A204.1 (cell line): ENCODE data around the gene NFATC3.
A peak's percentile ranks its signal among the peaks of the same experiment; 100 is the strongest.
"Not testable (repeated sequence)": the region's sequence is repeated elsewhere in the genome, so short reads cannot be mapped to it uniquely, and the experiment has no call there.

Source experiments
- FAIRE-seq: peaks from 2 replicates; lab custom pipeline; 2012; peaks lifted over from hg19 to GRCh38; lab: Jason Lieb, UNC

NFATC3 gene

DNA sequence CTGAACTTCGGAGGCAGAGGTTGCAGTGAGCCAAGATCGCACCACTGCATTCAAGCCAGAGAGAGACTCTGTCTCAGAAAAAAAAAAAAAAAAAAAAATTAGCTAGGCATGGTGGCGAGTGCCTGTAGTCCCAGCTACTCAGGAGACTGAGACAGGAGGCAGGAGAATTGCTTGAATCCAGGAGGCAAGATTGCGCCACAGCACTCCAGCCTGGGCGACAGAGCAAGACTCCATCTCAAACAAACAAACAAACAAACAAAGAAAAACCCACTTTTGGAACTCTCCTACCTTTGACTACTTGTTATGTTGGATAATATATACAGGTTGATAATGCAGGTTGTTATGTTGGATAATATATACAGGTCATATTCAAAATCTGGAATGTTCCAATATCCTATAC lies 35.3 kb downstream of the NFATC3 start:
- not testable (repeated sequence) for FAIRE-seq

DNA sequence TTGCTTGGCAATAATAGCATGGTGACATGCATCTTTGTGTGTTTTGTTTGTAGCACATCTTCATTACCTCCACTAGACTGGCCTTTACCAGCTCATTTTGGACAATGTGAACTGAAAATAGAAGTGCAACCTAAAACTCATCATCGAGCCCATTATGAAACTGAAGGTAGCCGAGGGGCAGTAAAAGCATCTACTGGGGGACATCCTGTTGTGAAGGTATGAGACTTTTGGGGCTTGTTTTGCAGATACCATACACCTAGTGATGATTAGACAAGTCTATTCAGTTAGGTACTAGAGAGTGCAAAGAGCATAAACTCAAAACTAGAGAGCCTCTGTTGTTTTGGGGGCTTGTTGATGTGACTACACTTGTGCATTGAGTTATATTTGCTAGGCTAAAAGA lies 41.2 kb downstream of the NFATC3 start:
- FAIRE-seq = no peak

DNA sequence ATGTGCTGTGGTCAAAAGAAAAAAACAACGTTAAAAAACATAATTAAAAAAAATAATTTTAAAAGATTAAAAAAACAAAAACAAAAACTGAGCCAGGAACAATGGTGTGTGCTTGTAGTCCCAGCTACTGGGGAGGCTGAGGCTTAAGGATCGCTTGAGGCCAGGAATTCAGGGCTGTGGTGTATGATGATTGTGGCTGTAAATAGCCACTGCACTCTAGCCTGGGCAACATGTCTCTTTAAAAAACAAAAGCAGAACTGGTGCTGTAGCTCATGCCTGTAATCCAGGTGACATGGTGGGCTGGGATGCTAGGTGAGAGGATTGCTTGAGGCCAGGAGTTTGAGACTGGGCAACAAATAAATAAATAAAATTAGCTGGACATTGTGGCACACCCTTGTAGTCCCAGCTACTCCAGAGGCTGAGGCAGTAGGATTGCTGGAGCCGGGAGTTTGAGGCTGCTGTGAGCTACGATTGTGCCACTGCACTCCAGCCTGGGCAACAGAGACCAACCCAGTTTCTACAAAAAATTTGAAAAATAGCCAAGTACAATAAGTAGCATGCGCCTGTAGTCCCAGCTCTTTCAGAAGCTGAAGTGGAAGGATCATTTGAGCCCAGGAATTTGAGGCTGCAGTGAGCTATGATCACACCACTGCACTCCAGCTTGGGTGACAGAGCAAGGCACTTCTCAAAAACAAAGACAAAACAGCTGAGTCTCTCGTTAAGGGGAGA lies 43.6 kb downstream of the NFATC3 start:
- FAIRE-seq = no peak

DNA sequence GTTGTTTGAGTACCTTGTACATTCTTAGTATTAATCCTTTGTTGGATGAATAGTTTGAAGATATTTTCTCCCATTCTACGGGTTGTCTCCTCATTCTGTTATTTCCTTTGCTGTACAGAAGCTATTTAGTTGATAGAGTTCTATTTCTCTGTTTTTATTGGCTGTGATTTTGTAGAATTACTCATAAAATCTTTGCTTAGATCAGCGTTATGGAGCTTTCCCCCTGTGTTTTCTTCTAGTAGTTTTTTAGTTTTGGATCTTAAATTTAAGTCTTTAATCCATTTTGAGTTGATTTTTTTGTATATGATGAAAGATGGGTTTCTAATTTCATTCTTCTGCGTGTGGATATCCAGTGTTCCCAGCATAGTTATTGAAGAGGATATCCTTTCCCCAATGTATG lies 45.4 kb downstream of the NFATC3 start:
- FAIRE-seq = peak; percentile 19

DNA sequence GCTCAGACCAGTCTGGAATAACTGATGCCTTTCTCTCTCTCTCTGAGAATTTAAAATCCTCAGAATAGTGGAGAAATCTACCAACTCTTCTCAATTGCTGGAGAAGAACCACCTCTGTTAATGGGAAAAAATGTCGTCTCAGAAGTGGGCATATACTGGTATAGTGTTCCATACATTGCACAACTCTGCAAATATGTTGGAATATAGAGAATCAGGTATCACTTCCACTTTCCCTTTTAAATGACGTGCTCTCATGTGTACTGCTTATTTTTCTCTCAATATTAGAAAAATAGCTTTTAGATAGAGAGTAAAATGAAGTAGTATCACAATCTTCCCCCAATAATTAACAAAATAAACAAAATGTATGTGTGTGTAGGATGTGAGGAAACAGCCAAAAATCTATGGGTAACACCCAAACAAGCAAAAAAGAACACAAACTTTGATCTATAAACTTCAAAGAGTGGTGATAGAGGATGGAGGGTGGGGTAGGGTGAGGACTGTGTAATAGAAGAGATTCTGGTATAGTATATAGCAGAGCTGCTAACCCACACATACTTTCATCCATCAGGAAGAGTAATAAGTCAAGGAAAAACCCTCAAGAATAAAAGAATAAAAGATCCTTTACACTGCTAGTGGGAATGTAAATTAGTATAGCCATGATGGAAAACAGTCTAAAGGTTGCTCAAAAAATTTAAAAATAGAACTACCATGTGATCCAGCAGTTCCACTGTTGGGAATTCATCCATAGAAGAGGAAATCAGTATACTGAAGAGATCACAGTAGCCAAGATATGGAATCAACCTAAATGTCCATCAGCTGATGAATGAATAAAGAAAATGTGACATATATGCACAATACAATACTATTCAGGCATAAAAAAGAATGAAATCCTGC lies 46.9 kb downstream of the NFATC3 start:
- FAIRE-seq = no peak

DNA sequence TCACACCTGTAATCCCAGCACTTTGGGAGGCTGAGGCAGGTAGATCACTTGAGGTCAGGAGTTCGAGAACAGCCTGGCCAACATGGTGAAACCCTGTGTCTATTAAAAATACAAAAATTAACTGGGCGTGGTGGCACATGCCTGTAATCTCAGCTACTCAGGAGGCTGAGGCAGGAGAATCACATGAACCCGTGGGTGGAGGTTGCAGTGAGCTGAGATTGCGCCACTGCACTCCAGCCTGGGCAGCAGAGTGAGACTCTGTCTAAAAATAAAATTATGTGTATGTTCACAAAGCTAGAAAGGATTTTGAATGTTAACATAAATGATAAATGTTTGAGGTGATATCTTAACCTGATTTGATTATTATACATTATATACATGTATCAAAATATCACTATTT lies 47.8 kb downstream of the NFATC3 start:
- FAIRE-seq = not testable (repeated sequence)

DNA sequence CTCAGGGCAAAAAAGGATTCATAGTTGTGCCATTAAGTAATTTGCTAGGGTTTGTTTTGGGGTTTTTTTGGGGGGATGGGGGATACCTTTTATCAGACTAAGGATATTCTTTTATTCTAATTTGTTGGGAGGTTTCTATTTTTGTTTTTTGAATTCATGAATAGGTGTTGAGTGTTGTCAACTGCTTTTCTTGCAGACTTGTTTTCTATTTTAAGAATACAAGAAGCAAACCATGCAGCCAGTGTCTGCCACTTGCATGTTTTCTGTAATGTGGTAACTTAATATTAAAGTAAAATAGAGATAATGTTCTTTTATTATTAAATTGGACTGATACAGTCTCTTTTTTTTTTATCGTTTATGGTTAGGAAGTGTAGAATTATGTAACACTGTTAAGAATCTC lies 49.5 kb downstream of the NFATC3 start:
- no peak for FAIRE-seq

DNA sequence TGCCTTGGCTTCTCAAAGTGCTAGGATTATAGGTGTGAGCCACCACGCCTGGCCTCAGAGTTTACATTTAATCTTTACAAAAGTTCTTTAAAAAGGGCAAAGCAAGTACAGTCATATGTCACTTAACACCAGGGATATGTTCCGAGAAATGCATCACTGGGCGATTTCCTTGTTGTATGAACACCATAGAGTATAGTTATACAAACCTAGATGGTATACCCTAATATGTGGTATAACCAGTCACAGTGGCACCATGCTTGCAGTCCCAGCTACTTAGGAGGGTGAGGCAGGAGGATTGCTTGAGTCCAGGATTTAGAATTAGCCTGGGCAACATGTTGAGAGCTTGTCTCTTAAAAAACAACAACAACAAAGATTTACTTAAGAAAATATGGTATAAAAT lies 51.3 kb downstream of the NFATC3 start:
- FAIRE-seq = no peak

DNA sequence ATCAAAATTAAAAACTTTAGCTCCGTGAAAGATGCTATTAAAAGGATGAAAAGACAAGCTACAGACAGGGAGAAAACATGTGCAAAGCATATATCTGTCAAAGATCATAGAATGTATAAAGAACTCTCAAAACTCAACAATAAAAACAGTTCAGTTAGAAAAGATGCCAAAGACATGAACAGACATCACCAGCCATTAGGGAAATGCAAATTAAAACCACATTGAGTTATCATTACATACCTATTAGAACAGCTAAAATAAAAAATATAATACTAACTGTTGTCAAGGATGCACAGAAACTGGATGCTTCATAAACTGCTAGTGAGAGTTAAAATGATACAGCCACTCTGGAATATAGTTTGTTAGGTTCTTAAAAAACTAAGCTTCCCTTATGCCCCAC lies 58.8 kb downstream of the NFATC3 start:
- FAIRE-seq = no peak

DNA sequence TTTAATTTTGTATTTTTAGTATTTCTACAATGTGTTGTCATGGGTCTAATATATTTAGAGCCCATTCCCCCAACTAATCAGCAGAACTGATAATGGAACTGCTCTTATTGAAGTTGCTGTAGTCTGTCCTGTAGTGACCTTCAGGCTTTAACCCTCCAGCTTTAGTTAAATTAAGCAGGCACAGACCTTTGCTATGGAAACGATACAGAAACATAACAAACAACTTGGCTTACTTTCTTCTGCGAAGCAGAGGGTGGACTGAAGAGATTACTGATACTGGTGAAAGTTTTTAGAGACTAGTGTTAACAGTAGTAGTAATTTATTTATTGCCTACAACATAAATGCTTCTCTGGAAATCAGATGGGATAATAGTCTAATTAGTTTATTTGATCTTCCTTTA lies 61.4 kb downstream of the NFATC3 start:
- no peak for FAIRE-seq

DNA sequence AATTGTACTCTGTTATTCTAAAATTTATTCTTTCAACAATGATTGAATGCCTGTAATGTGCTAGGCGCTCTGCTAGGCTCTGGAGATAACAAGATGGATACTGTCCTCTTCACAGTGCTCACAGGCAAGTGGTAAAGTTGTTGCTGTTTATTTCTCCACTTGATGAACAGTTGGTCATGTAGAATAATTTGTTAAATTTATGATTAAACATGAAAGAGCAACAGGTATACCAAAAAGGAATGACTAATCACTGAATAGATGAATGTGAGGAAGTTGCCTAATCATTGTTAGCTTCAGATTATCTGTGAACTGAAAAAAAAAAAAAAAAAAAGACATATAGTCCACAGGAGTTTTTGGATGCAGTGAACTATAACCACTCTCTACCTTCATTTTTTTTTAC lies 62.3 kb downstream of the NFATC3 start:
- no peak for FAIRE-seq

DNA sequence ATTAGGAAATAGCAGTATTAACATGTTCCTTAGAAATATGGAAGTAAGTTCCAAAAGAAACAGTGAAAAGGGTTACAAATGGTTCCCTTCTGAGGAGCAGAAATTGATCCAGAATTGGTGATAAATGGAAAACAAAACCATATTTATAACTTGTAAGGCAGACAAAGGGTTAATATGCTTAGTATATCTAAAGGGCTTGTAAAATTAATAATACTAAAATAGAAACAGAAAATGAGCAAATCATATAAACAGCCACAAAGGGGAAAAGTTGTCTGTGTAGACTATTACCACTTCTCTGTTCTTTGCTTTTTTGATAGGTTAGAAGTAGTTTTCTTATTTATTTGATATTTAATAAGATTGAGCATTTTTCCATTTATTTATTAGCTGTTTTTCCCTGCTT lies 64.4 kb downstream of the NFATC3 start:
- no peak for FAIRE-seq

DNA sequence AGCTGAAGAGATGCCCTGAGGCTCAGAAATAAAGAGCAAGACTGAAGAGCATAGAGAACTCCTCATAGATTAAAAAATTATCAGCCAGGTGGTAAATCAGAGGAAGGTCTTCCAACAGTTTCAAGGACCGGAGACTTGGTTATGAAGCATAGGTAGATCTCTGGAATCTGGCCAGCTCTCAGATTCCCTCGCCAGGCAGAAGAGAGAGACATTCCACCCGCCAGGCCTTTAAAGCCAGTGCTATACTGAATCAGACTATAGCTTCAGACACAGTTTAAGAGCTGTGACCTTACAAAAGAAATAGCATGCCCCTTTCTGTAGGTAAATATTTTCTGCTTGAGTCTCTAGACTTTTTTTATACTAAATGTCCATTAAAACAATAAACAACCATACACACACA lies 70.3 kb downstream of the NFATC3 start:
- FAIRE-seq = no peak

DNA sequence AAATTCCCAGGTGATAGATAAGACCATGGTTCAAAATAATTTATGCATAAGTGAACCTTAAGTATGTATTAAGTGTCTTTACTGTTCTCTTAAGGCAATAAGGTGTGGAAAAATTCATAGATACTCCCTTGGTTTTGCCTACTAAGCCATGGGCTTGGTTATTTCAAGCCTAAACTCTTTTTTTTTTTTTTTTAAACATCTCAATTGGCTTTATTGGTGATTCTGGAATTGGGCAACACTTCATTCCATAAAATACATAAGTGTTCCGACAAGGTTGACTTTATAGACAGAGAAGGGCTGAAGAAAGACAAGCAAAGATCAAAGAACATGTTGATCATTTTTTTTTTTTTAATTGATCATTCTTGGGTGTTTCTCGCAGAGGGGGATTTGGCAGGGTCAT lies 77.2 kb downstream of the NFATC3 start:
- FAIRE-seq = no peak

DNA sequence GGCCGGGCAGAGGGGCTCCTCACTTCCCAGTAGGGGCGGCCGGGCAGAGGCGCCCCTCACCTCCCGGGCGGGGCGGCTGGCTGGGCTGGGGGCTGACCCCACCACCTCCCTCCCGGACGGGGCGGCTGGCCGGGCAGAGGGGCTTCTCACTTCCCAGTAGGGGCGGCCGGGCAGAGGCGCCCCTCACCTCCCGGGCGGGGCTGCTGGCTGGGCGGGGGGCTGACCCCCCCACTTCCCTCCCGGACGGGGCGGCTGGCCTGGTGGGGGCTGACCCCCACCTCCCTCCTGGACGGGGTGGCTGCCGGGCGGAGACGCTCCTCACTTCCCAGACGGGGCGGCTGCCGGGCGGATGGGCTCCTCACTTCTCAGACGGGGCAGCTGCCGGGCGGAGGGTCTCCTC lies 78.1 kb downstream of the NFATC3 start:
- not testable (repeated sequence) for FAIRE-seq

DNA sequence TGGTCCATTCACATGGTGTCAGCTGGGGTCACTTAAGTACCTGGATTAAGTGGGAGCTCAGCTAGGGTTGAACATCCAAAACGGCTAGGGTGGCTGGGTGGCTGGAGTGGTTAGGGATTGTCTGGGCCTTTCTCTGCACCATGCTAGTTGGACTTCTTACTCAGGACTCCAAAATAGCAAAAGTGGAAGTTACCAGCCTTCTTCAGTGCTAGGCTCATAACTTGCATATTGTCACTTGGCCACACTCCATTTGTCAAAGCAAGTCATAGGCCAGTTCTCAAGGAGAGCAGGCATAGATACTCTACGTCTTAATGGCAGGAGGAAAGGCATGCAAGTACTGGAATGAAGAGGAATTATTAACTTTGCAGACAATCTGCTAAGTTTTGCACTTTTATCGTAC lies 81.1 kb downstream of the NFATC3 start:
- no peak for FAIRE-seq

DNA sequence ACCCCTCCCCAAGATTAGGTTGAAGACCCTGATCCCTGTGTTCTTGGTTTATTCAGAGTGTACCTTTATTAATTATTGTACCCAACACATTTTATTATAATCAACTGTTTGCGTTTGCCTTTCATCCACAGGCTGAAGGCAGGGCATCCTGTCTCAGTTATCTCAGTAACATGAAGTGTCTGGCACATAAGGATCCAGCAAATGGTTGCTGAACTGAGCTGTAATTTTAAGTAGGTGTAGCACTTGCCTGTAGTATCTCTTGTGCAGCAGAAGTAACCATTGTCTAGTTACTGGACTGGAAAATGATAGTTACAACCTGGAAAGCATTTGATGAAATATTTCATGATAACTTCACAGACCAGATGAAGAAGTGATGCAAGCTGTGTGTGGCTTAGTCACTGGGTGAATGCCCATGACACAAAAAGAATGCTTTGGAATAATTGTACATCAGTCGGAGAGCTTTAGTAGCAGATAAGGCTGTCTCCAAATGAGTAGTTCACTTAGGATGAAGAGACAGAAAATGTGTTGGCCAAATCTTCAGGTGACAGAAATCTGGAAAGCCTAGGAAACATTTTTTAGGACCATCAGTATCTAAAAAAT lies 94.1 kb downstream of the NFATC3 start:
- FAIRE-seq = no peak

DNA sequence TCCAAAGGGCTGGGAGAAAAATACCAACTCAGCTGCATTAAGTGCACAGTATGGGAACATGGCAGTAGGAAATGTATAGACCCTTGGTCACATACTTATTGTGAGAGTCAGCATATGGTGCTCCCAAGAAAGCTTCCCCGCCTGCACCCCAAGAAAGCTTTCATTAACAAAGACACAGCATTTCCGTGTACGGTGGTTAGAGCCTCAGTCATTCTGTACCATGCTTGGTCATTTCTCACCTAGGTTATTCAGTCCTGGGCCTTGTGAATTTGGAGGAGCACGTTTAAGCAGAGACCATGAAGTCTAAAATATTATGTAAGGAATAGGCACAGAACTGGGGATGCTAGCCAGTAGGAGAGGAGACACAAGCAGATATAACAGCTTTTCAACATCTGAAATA lies 94.7 kb downstream of the NFATC3 start:
- no peak for FAIRE-seq

DNA sequence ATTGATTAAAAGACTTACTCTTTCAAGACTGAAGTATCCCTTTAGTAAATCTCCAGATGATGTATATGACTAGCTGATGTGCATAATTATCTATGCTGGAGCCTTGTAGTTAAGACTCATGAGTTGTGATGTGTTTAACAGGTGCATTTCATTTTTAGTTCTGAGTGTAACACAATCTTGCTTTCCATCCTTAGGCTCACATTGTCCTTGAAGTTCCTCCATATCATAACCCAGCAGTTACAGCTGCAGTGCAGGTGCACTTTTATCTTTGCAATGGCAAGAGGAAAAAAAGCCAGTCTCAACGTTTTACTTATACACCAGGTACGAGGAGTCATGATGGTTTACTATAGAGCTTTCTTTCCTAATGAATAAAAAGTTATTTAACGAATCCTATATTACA lies 97.9 kb downstream of the NFATC3 start:
- FAIRE-seq = no peak

DNA sequence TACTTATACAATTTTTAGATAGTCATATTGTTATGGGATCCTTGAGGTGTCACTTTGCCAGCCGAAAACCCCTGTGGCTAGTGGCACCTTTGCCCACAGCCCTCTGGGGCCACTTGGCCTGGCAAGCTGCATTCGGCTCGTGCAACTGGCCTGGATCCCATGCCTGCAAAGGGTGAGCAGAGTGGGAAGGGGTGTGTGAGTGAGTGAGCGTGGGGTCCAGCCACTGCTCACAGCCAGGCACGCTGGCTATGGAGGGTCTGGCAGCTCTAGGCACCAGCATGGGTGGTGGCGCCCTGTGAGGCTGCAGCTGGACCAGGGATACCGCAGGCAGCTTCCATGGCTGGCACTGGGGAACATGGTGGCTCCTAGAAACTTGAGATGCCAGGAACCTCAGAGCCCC lies 101.7 kb downstream of the NFATC3 start:
- no peak for FAIRE-seq

DNA sequence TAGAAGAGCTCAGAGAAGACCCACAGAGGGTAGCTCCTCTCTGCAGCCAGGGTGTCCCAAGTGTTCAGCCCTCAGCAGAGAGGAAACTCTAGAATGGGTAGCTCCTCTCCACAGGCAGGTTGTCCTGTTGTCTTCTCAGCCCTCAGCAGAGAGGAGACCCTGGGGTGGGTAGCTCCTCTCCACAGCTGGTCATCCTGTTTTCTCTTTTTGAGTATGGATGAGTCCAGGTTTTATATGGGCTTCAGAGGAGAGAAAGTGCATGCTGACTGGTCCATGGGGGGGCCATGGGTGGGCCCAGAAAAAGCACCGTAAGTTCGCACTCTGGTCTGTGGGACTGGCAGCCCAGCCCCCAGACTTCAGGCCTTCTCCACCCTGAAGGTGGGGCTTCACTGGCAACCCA lies 102.3 kb downstream of the NFATC3 start:
- FAIRE-seq = no peak

DNA sequence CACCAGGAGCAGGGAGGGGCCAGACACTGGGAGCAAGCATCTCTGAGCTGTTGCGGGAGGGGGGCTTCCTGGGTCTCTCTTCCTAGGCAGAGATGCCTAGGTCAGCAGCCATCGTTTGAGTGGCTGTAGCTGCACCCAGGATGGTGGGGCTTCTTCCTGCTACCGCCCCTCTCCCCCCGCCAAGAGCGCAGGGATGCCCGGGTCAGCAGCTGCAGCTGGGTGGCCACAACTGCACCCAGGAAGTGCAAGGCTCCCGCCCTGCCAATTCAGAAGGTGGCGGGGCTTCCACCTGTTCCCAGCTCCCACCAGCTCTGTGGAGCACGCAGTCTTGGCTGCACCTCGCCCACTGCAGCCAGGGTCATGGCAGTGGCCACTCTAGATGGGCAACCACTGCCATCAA lies 103.0 kb downstream of the NFATC3 start:
- FAIRE-seq = no peak

DNA sequence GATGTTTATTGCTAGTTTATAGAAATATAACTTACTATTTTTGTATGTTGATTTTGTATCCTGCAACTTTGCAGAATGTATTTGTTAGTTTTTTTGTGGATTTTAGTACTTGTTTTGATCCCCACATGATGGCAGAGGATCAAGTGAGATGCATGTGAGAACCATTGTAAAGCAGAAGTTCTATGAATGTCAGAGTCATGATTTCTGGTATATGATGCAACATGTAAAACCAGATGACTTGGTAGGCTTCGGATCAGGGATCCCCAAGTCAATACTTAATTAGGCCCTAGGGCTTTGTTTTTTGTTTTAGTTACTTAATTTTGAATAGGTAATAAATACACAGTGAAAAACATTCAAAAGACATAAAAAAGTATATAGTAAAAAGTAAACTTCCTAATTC lies 104.9 kb downstream of the NFATC3 start:
- FAIRE-seq = no peak
